H9 (cell line): ENCODE measurements around the gene SHISA7. TPM values are rescaled to one million over a fixed set of nuclear protein-coding genes. Genes with fewer than 3 reads are reported as not detected.

Experiments used
- DNase-seq: peaks from one replicate; pipeline ENCODE4 v3.0.0-alpha.2; 2017
- H2AFZ ChIP-seq: one replicate; pipeline ENCODE4 v1.6.1; 2013; ENCODE audit warnings: mild to moderate bottlenecking, low read length, control low read depth, moderate library complexity
- H2AK5ac ChIP-seq: 2 replicates; pipeline ENCODE4 v1.6.1; 2013; ENCODE audit warnings: low read length, control low read depth, mixed read lengths; ENCODE audit not compliant: insufficient read length
- H2BK120ac ChIP-seq: one replicate; pipeline ENCODE4 v1.6.1; 2013; ENCODE audit warnings: low read depth, mild to moderate bottlenecking, low read length, control low read depth, inconsistent platforms; ENCODE audit not compliant: poor library complexity, severe bottlenecking
- H2BK12ac ChIP-seq: 2 replicates; pipeline ENCODE4 v1.6.1; 2013; ENCODE audit warnings: low read length, control low read depth, mixed read lengths, low read depth; ENCODE audit not compliant: insufficient read length
- H2BK15ac ChIP-seq: 2 replicates; pipeline ENCODE4 v1.6.1; 2013; ENCODE audit warnings: low read depth, low read length, control low read depth
- H2BK20ac ChIP-seq: one replicate; pipeline ENCODE4 v1.6.1; 2013; ENCODE audit warnings: low read depth, mild to moderate bottlenecking, low read length, control low read depth, inconsistent platforms; ENCODE audit not compliant: poor library complexity, severe bottlenecking
- H2BK5ac ChIP-seq: 2 replicates; pipeline ENCODE4 v1.6.1; 2013; ENCODE audit warnings: low read length, control low read depth, mixed read lengths; ENCODE audit not compliant: insufficient read length
- H3K14ac ChIP-seq: 2 replicates; pipeline ENCODE4 v1.6.1; 2013; ENCODE audit warnings: low read length, control low read depth; ENCODE audit not compliant: insufficient read depth
- H3K18ac ChIP-seq: 2 replicates; pipeline ENCODE4 v1.6.1; 2013; ENCODE audit warnings: low read depth, mild to moderate bottlenecking, mixed read lengths, low read length, control low read depth; ENCODE audit not compliant: insufficient read length
- H3K23ac ChIP-seq: 2 replicates; pipeline ENCODE4 v1.6.1; 2013; ENCODE audit warnings: low read length, control low read depth, mixed read lengths, low read depth; ENCODE audit not compliant: insufficient read length
- H3K23me2 ChIP-seq: 2 replicates; pipeline ENCODE4 v1.6.1; 2013; ENCODE audit warnings: low read depth, mild to moderate bottlenecking, mixed read lengths, low read length, control low read depth; ENCODE audit not compliant: insufficient read length, poor library complexity, severe bottlenecking
- H3K27ac ChIP-seq: 2 replicates; pipeline ENCODE4 v1.5.1; 2013; ENCODE audit warnings: low read length, control low read depth, mixed read lengths, low read depth; ENCODE audit not compliant: insufficient read length
- H3K27me3 ChIP-seq: 2 replicates; pipeline ENCODE4 v1.6.1; 2013; ENCODE audit warnings: low read length, control low read depth, inconsistent platforms; ENCODE audit not compliant: insufficient read depth
- H3K4ac ChIP-seq: 2 replicates; pipeline ENCODE4 v1.6.1; 2013; ENCODE audit warnings: low read depth, mild to moderate bottlenecking, control low read depth, inconsistent platforms, low read length, moderate library complexity
- H3K4me1 ChIP-seq: 2 replicates; pipeline ENCODE4 v1.6.1; 2013; ENCODE audit warnings: low read length, control low read depth, inconsistent platforms; ENCODE audit not compliant: insufficient read depth
- H3K4me2 ChIP-seq: 2 replicates; pipeline ENCODE4 v1.6.1; 2013; ENCODE audit warnings: low read length, control low read depth, mixed read lengths; ENCODE audit not compliant: insufficient read length, insufficient read depth
- H3K56ac ChIP-seq: 2 replicates; pipeline ENCODE4 v1.6.1; 2013; ENCODE audit warnings: low read depth, mild to moderate bottlenecking, mixed read lengths, low read length, control low read depth; ENCODE audit not compliant: insufficient read length
- H3K79me1 ChIP-seq: 2 replicates; pipeline ENCODE4 v1.6.1; 2013; ENCODE audit warnings: low read depth, mild to moderate bottlenecking, moderate library complexity, low read length, control low read depth, inconsistent platforms; ENCODE audit not compliant: insufficient read depth, poor library complexity, severe bottlenecking
- H3K79me2 ChIP-seq: 2 replicates; pipeline ENCODE4 v1.6.1; 2013; ENCODE audit warnings: low read length, control low read depth, inconsistent platforms; ENCODE audit not compliant: insufficient read depth
- H3K9ac ChIP-seq: 2 replicates; pipeline ENCODE4 v1.6.1; 2013; ENCODE audit warnings: low read length, control low read depth, mixed read lengths; ENCODE audit not compliant: insufficient read length; ENCODE audit errors: extremely low read depth
- H3K9me3 ChIP-seq: one replicate; pipeline ENCODE4 v1.6.1; 2013; ENCODE audit warnings: low read depth, low read length, inconsistent platforms; ENCODE audit not compliant: control insufficient read depth
- H3T11ph ChIP-seq: one replicate; pipeline ENCODE4 v1.6.1; 2013; ENCODE audit warnings: mild to moderate bottlenecking, low read length, control low read depth, inconsistent platforms
- H4K20me1 ChIP-seq: one replicate; pipeline ENCODE4 v1.6.1; 2013; ENCODE audit not compliant: control insufficient read depth, insufficient read length, insufficient read depth
- H4K5ac ChIP-seq: 2 replicates; pipeline ENCODE4 v1.6.1; 2013; ENCODE audit warnings: low read depth, mild to moderate bottlenecking, mixed read lengths, low read length, control low read depth; ENCODE audit not compliant: insufficient read length
- H4K8ac ChIP-seq: replicated peaks from 2 replicates; pipeline ENCODE4 v1.6.1; 2013; ENCODE audit warnings: low read length, control low read depth, mixed read lengths, low read depth; ENCODE audit not compliant: insufficient read length
- H4K91ac ChIP-seq: 2 replicates; pipeline ENCODE4 v1.6.1; 2013; ENCODE audit warnings: low read depth, mild to moderate bottlenecking, moderate library complexity, mixed read lengths, low read length, control low read depth; ENCODE audit not compliant: insufficient read length
- H3K27ac Mint-ChIP-seq, 3 experiments: 2 replicates in 2 of 3; 3 replicates in 1 of 3; pipeline ENCODE4 v1.8.0; 2020 to 2021; ENCODE audit warnings: mixed read lengths in 3 of 3, mild to moderate bottlenecking in 1 of 3, moderate library complexity in 1 of 3
- H3K27me3 Mint-ChIP-seq: 2 replicates; pipeline ENCODE4 v1.8.0; 2021; ENCODE audit warnings: low read depth, mild to moderate bottlenecking, moderate library complexity, mixed read lengths
- H3K36me3 Mint-ChIP-seq, 3 experiments: 2 replicates in 2 of 3; 3 replicates in 1 of 3; pipeline ENCODE4 v1.8.0; 2020 to 2021; ENCODE audit warnings: low read depth in 3 of 3, mixed read lengths in 3 of 3; ENCODE audit not compliant: insufficient read depth in 1 of 3
- H3K4me1 Mint-ChIP-seq, 2 experiments: 2 replicates each; pipeline ENCODE4 v1.8.0; 2020; ENCODE audit warnings: mixed read lengths in 2 of 2
- H3K4me3 Mint-ChIP-seq, 2 experiments: 2 replicates in 1 of 2; 3 replicates in 1 of 2; pipeline ENCODE4 v1.8.0; 2020 to 2021; ENCODE audit warnings: mild to moderate bottlenecking in 2 of 2, mixed read lengths in 2 of 2, moderate library complexity in 1 of 2
- H3K9me3 Mint-ChIP-seq, 2 experiments: 2 replicates in 1 of 2; 3 replicates in 1 of 2; pipeline ENCODE4 v1.8.0; 2020; ENCODE audit warnings: mild to moderate bottlenecking in 2 of 2, mixed read lengths in 2 of 2, moderate library complexity in 1 of 2
- CTCF ChIP-seq: fragments of 200-600 bp; sonication (generic); conservative IDR thresholded peaks from 3 replicates; pipeline ENCODE4 v1.8.0; 2021; ENCODE audit warnings: antibody characterized with exemption, mild to moderate bottlenecking
- WGBS: extraction: QIAGEN DNeasy Blood & Tissue Kit; methylation state at CpG from one replicate; pipeline ENCODE4 v1.1.7; 2013; ENCODE audit warnings: missing lambda C conversion rate, low lambda C conversion rate, mixed read lengths; ENCODE audit not compliant: insufficient read length; ENCODE audit errors: extremely low coverage; 5-methylcytosine and 5-hydroxymethylcytosine counted together
- total RNA-seq: library from RNA; stranded (reverse); gene quantifications from 2 replicates; pipeline ENCODE4 v1.2.1, GENCODE V29; 2021

The SHISA7 gene
- total RNA-seq, 1 experiment from 2014 or later: 0.31 TPM

- H3K79me1 ChIP-seq: no peaks in the 10 kb centered on the region
- Mint-ChIP-seq H3K4me3 (peak overlapping the region in 1 of 2 experiments; percentile 45; a peak in 1 of 5 replicates), H3K27me3 (peaks cover 8% of the 10 kb centered on the region), H3K36me3 (peaks cover 21 to 29% (median 25%) of the 10 kb centered on the region in 3 experiments; a peak in 6 of 7 replicates), H3K9me3 (no peaks in the 10 kb centered on the region), H3K4me1 (peaks cover 9 to 22% of the 10 kb centered on the region in 2 experiments), H3K27ac (peak overlapping the region in 1 of 3 experiments; percentile 96; a peak in 1 of 7 replicates)
- no peaks in the 10 kb centered on the region for H3K79me2 ChIP-seq
- H2BK120ac ChIP-seq: no peak overlapping the region
- H4K20me1 ChIP-seq: no peaks in the 10 kb centered on the region
- H3T11ph ChIP-seq: no peak overlapping the region
- H2BK5ac ChIP-seq: no peak overlapping the region
- H3K23me2 ChIP-seq: no peaks in the 10 kb centered on the region
- no peak overlapping the region for H3K4ac ChIP-seq
- H2AK5ac ChIP-seq: no peak overlapping the region
- H3K4me1 ChIP-seq: no peaks in the 10 kb centered on the region; the same call in 1 of the 2 replicates
- no peak overlapping the region for H4K91ac ChIP-seq
- no peak overlapping the region for H2BK12ac ChIP-seq
- H4K8ac ChIP-seq: no peak overlapping the region
- H4K5ac ChIP-seq: no peak overlapping the region
- no peak overlapping the region for H3K18ac ChIP-seq
- no peak overlapping the region for H3K4me2 ChIP-seq
- DNase-seq: no peak
- H3K56ac ChIP-seq: no peak overlapping the region
- H3K9ac ChIP-seq: no peak overlapping the region
- H3K27ac ChIP-seq: no peak overlapping the region
- H2AFZ ChIP-seq: no peak overlapping the region
- no CpG with 5 or more reads among the region's 12 CpGs for WGBS
- H3K23ac ChIP-seq: no peak overlapping the region
- no peak overlapping the region for H2BK20ac ChIP-seq
- H3K14ac ChIP-seq: no peak overlapping the region
- H3K27me3 ChIP-seq: no peaks in the 10 kb centered on the region
- no peaks in the 10 kb centered on the region for H3K9me3 ChIP-seq
- H2BK15ac ChIP-seq: no peak overlapping the region
- TF ChIP-seq CTCF: no peak
Observed at GRCh38 chr19:55398200-55398925, 44.7 kb downstream of the SHISA7 start.
